ENCODE measurements around the gene SLC25A11.

SLC25A11 gene, protein sequence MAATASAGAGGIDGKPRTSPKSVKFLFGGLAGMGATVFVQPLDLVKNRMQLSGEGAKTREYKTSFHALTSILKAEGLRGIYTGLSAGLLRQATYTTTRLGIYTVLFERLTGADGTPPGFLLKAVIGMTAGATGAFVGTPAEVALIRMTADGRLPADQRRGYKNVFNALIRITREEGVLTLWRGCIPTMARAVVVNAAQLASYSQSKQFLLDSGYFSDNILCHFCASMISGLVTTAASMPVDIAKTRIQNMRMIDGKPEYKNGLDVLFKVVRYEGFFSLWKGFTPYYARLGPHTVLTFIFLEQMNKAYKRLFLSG

DNA sequence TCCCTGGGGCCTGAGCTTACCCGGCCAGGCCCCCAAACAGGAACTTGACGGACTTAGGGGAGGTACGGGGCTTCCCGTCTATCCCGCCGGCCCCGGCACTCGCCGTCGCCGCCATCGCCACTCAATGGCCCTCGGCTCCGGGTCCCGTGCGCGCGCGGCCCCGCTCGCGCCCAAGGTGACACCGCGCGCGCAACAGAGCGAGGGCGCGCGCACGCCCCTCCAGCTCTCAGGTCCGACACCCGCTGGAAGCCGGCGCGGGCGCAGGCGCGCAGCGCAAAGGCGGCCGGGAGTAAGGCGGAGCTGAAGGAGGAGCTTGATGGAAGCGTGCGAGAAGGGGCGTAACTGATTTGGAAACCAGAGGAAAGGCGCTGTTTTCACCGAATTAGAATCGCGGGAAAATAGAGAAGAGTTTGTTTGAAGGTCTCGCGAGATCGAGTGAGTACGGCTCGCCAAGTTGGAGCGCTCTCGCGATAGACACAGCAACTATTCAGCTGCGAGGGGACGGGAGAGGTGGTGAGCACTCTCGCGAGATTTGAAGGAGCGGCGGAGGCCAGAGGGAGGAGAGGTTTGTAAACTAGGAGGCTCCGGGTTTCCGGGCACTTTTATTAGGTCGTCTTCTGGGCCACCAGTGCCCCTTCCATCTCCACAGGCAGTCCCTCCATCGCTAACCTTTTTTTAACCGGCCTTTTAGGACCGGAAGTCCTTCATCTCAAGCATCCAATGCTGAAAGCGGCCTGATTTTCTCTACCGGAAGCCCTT is at the start of gene SLC25A11, which contains the start of gene RNF167:
SLC25A11 (minus strand) TSS at position 251 of the 759 bp plus-strand sequence; CDS start at position 115, 136 bp downstream.
RNF167 (plus strand) TSS at position 473 of the 759 bp plus-strand sequence. CDS start 642 bp downstream, outside the sequence.
- FAIRE-seq (no peak), DNase-seq (ENCODE audit: insufficient read length, low spot score) (peak; percentile 95)
- TF ChIP-seq, protein P1, sequence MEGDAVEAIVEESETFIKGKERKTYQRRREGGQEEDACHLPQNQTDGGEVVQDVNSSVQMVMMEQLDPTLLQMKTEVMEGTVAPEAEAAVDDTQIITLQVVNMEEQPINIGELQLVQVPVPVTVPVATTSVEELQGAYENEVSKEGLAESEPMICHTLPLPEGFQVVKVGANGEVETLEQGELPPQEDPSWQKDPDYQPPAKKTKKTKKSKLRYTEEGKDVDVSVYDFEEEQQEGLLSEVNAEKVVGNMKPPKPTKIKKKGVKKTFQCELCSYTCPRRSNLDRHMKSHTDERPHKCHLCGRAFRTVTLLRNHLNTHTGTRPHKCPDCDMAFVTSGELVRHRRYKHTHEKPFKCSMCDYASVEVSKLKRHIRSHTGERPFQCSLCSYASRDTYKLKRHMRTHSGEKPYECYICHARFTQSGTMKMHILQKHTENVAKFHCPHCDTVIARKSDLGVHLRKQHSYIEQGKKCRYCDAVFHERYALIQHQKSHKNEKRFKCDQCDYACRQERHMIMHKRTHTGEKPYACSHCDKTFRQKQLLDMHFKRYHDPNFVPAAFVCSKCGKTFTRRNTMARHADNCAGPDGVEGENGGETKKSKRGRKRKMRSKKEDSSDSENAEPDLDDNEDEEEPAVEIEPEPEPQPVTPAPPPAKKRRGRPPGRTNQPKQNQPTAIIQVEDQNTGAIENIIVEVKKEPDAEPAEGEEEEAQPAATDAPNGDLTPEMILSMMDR (IDR thresholded peaks at IDR 0.05; ENCODE audit: insufficient read depth, missing control alignments): no peak

DNA sequence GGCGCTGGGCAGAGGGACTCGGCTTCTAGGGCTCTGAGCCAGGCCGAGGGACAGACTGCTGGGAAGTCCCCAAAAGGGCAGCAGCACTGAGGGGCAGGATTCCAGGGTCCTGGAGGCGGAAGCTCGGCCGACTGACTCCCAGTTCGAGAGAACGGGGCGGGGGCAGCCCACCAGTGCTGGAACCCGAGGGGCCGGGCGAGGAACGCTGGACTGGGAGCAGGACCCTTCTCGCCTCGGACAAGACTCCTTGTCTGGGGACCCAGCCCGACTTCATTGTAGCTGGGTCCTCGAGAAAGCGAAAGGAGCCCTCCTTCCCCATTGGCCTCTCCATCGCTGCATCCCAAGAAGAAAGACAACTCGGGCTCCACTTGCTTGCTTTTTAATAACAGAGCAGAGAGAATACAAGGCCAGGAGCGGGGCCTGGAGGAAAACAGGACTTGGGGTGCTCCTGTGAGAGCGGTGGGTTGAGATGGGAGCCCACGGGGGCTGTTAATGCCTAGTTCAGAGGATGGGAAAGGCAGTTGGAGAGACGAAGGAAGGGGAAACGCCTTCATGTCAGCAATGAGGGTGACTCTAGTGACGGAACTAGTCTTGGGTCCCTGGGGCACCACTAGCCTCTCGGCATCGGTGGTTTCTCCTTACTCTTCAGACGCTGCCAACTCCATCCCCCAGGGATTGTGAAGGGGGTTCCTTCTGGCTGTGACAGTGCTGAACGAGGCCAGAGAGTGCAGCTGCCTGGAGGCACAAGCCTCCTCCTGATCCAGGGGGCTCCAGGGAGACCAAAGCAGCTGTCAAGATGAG is 48.1 kb upstream of the SLC25A11 start:
- TF ChIP-seq, protein P1 (IDR thresholded peaks at IDR 0.05; ENCODE audit: insufficient read depth, missing control alignments): no peak
- no peak for DNase-seq (ENCODE audit: insufficient read length, low spot score)

DNA sequence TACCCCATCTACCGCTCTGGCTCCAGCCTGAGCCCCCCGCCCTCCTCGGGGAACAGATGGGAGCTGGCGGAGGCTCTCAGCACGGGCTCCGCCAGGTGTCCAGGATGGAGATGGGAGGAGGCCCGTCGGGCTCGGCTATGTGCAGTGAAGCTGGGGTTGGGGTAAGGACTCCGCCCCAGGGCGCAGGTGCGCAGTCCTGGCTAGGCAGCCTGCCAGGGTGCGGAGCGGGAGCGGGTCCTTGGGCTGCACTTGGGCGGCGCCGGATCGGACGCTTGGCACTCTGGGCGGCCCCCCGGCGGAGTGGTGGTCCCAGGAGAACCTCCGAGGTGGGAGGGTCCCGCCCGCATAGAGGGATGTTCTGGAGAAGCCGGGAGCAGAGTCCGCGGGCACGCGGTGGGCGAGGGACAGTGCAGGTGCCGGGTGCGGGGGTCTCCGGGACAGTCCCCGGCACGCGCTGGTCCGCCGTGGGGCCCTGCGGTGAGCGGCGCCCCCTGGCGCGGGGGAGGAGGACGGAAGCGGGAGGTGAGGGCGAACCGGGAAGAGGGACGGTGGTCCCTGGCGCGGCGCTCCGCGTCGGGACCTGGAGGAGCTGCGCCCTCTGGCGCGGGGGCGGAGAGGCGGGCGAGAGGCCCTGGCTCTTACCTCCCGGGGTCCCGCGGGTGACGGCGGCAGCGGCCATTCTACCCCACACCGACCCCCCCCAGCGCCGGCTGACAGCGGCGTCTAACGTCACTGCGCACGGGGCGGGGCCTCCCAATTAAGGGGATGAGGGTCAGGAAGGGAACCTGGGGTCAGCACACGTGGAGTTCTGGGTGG is 47.3 kb upstream of the SLC25A11 start, which contains the start of gene CAMTA2:
CAMTA2 (minus strand) TSS at position 725 of the 816 bp plus-strand sequence. CDS start 1,453 bp downstream, outside the sequence.
- peak; percentile 93 for DNase-seq (ENCODE audit: insufficient read length, low spot score)
- TF ChIP-seq, protein P1 (IDR thresholded peaks at IDR 0.05; ENCODE audit: insufficient read depth, missing control alignments): peak; percentile 38
- FAIRE-seq: no peak

More for the DNA sequence above, 48.1 kb upstream of the SLC25A11 start:
- no peak for FAIRE-seq

DNA sequence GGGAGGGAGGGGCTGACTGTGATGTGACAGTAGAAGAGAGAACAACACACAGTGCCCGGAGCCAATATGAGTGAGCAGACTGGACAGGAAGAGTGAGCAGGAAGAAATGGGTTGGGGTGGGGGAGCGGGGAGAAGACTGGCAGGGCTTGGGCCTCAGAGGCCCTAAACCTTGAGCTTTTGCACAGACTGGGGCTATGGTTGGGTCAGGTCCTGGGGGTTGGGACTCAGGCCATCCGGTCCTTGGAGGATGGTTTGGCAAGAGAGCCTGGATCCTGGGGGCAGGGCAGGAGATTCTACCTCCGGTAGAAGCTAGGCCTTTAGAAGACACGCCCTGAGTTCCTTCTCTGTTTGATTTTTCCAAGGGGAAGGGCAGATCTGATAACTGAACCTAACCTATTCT is 46.6 kb upstream of the SLC25A11 start:
- DNase-seq (ENCODE audit: insufficient read length, low spot score): no peak
- FAIRE-seq: no peak
- TF ChIP-seq, protein P1 (IDR thresholded peaks at IDR 0.05; ENCODE audit: insufficient read depth, missing control alignments): no peak

DNA sequence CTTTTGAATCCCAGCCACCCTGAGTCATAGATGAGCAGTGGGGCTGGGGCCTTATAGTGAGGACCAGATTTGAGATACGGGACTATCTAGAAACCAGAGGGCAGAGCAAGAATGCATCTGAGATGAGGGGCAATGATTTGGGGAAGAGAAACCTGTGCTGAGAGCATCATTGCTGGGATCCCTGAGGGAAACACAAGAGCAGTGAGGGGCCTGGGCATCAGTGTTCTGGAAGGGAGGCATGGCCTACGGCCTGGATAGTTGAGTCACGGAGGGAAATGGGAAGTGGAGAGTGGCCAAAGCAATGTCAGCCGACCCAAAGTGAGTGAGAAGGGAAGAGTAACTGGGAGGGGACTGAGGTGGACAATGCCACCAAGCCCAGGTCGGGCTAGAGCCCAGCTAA is 42.5 kb upstream of the SLC25A11 start:
- DNase-seq (ENCODE audit: insufficient read length, low spot score) (no peak), FAIRE-seq (no peak)
- TF ChIP-seq, protein P1 (IDR thresholded peaks at IDR 0.05; ENCODE audit: insufficient read depth, missing control alignments): no peak

DNA sequence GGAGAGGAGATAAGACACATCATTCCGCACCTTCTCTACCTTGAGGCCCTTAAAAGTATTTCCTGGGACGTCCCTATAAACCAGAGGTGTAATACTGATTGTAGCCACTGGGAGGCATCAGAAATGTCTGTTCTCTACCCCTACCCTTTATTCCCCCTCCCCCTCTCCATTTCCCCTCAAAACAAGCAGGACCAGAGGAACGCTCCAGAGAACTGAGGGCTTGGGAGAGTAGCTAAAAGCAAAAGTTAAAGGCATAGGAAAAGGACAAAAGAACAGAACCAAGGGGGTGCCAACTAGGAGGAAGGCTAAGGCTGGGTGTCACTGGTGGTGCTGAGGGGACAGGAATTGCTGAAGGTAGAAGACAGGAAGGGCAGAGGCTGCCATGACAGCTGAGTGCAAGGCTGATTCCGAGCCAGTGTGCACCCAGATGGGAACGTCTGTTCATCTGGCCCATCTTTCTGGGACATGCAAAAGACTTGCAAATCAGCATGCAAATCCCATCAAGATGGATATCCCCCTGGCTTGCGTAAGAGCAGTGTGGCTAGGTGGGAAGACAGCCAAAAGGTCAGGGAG is 40.9 kb upstream of the SLC25A11 start:
- TF ChIP-seq, protein P1 (IDR thresholded peaks at IDR 0.05; ENCODE audit: insufficient read depth, missing control alignments): peak; percentile 36
- DNase-seq (ENCODE audit: insufficient read length, low spot score) (peak; percentile 64), FAIRE-seq (no peak)

Data from D721Med (cell line).